Tibial artery (tissue), 4 donors: ENCODE results near the gene IFNA17.
"Not testable (repeated sequence)": the region's sequence is repeated elsewhere in the genome, so short reads cannot be mapped to it uniquely, and the experiment has no call there.

ENCODE experiments used
- DNase-seq, 2 donors: peaks; one replicate each; pipeline ENCODE4 v3.0.0-alpha.2; 2019
- H3K27ac ChIP-seq, 2 donors: fragments of 200-600 bp; sonication (generic) in 1 of 2; 1 replicate in 1 of 2; 2 replicates in 1 of 2; pipeline ENCODE4 v1.5.1; 2018 to 2019; ENCODE audit warnings: mild to moderate bottlenecking in 1 of 2
- H3K27me3 ChIP-seq, 2 donors: fragments of 200-600 bp; sonication (generic) in 1 of 2; one replicate each; pipeline versions ENCODE4 v1.5.1 to v1.6.0; 2016 to 2019
- H3K36me3 ChIP-seq, 3 donors: fragments of 200-600 bp; sonication (generic) in 2 of 3; one replicate each; pipeline ENCODE4 v1.5.1; 2016 to 2019; ENCODE audit warnings: mild to moderate bottlenecking in 2 of 3
- H3K4me1 ChIP-seq, 4 donors: fragments of 200-600 bp; sonication (generic) in 2 of 4; 1 replicate in 3 of 4; 2 replicates in 1 of 4; pipeline ENCODE4 v1.5.1; 2016 to 2019
- H3K4me3 ChIP-seq, 2 donors: fragments of 200-600 bp; sonication (generic) in 1 of 2; 1 replicate in 1 of 2; 2 replicates in 1 of 2; pipeline ENCODE4 v1.5.1; 2018 to 2019; ENCODE audit warnings: mild to moderate bottlenecking in 2 of 2
- H3K9me3 ChIP-seq, 3 donors: fragments of 200-600 bp; sonication (generic) in 1 of 3; one replicate each; pipeline ENCODE4 v1.5.1; 2016 to 2019
- intact Hi-C: fragments of 100-400 bp; cut with DNase I; formaldehyde crosslinking; loops from one replicate; pipeline ENCODE4 v1.15.0; 2023; ENCODE audit warnings: low total_unique reads
- TF ChIP-seq, protein P1 (sequence below), 2 experiments: fragments of 200-600 bp in 1 of 2; fragments of 450-650 bp in 1 of 2; IDR thresholded peaks; one replicate each; pipeline ENCODE4 v1.5.1; 2017 to 2019; ENCODE audit warnings: antibody characterized with exemption in 2 of 2, mild to moderate bottlenecking in 1 of 2, moderate library complexity in 1 of 2

Gene IFNA17

DNA sequence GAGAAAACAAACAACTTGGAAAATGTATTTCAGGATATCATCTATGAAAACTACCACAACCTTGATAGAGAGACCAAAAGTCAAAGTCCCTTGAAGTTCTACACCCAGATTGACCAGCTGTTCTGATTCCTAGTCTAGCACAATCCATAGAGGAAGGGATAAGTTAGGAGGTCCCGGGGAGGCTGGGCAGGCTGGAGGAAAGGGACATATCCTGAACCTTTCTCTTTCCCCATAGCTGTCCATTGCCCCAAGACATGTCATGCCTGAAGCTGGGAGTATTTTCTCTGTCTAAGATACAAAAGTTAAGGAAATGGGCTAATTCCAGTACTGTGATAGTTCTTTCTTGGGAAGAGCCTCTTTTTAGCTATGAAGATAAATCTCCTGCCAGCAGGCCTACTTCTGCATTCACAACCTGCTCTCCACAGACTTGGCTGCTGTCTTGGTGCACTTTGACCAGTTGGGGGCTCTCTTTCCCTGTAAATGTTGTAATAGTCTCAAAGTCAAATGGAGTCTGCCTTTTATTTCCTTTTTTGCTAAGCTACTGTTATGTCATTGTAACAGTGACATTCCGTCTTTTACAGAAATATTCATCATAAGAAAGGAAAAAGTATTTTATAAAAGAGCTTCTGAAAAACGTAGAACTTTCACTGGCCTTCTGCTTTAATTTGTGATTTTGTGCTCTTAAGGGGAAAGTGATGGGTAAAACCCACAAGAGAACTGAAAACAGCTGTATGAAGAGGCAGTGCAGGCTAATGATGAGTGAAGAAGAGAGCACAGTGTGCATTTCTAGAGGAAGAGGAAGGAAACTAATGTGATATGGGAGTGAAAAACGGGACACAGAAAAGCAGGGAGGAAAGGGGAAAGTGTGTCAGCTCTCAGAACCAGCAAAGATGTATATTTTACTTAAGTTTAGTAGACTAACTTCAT is 44.9 kb downstream of the IFNA17 start:
- H3K27me3 ChIP-seq, H3K4me3 ChIP-seq, intact Hi-C loops, H3K27ac ChIP-seq, H3K4me1 ChIP-seq, H3K9me3 ChIP-seq, H3K36me3 ChIP-seq, DNase-seq: not testable (repeated sequence)
- TF ChIP-seq, protein P1, sequence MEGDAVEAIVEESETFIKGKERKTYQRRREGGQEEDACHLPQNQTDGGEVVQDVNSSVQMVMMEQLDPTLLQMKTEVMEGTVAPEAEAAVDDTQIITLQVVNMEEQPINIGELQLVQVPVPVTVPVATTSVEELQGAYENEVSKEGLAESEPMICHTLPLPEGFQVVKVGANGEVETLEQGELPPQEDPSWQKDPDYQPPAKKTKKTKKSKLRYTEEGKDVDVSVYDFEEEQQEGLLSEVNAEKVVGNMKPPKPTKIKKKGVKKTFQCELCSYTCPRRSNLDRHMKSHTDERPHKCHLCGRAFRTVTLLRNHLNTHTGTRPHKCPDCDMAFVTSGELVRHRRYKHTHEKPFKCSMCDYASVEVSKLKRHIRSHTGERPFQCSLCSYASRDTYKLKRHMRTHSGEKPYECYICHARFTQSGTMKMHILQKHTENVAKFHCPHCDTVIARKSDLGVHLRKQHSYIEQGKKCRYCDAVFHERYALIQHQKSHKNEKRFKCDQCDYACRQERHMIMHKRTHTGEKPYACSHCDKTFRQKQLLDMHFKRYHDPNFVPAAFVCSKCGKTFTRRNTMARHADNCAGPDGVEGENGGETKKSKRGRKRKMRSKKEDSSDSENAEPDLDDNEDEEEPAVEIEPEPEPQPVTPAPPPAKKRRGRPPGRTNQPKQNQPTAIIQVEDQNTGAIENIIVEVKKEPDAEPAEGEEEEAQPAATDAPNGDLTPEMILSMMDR (IDR thresholded peaks at IDR 0.05): peak in 1 of 2 experiments; percentile 5
